ENCODE results near the gene TFPT.

TFPT gene

DNA sequence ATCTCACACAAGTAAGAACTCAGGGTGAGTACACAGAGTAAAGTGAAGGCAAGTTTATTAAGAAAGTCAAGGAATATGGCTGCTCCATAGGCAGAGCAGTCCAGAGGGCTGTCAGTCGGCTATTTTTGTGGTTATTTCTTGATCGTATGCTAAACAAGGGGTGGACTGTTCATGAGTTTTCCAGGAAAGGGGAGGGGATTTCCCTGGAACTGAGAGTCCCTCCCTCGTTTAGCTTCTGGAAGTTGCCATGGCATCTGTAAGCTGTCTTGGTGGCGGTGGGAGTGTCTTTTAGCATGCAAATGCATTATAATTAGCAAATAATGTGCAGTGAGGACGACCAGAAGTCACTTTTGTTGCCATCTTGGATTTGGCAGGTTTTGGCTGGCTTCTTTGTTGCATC, 46.0 kb downstream of the TFPT start:
- no peak for DNase-seq

DNA sequence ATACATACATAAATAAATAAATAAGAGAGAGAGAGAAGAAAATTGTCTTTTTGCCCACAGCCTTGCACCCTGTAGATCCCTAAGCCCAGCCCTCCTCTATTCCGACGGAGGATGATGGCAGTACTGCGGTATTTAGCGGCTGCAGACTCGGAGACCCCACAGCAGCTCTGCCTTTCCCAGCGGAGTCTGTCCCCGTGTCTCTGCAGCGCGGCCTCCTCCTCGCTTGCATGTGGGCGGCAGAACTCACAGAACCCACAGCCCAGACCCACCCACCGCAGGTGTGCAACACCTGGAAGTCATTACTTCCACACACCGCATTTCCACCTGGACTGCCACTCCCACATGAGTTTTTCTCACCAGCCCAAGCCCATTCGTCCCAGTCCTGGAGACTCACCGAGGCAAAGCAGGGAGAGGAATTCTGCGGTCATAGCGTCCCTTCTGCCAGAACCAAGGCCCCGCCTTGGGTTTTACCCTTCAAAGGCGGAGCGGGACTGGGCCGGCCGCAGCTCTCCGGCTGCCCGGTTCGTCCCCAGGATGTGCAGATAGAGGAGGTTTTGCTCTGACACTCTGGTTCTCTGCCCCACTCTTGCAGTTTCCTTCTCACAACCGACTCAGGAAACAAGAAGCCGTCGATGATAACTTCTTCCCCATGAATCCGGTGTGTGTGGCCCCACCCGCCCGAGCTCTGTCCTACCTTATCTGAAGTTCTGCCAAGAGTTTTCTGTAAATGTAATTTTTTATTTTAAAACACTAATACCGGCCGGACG, 51.9 kb downstream of the TFPT start, which contains the start of gene VSTM1:
Gene VSTM1, minus strand, starts transcription at position 548 of the 767 bp plus-strand sequence. Its CDS starts 120 bp downstream, at position 428.
- no peak for DNase-seq

GRCh38 chr19:54062643-54063042, 52.8 kb downstream of the TFPT start:
- DNase-seq, result no peak

All from NCI-H187 (cell line).